Measurements from ENCODE around the gene CYBC1.

Gene CYBC1

DNA sequence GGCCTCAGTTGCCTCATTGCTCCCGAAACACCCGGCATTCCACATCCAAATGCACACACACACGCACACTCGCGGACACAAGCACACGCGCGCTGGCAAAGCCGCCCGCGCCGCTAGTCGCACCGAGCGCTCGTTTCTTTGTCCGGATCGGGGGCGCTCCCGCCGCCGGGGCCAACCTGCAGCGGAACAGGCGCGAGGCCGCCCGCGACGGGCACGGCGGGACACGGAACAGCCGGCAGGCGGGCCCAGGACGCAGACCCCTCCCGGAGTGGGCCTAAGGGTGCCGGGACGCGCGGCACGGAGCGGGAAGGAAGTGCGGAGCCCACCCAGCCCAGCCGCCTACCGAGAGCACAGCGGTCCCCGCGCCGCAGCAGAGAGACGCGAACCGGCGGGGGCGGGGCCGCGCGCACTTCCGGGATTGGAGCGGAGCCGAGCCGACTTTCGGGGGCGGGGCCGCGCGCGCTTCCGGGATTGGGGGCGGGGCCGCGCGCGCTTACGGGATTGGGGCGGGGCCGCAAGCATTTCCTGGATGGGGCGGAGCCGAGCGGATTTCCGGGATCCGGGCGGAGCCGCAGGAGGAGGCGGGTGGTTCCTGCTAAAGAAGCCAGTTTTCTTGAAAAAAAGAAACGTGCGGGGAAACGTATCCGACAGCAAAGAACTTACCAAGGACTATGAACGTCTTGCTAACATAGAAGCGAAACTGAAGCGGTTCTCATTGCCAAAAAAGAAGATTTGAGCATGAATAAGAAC is at the start of gene CYBC1:
Gene CYBC1, minus strand, starts transcription at position 396 of the 750 bp plus-strand sequence. CDS start 1,498 bp downstream, outside the sequence.
- TF ChIP-seq ZFX (IDR thresholded peaks at IDR 0.05; ENCODE audit: borderline replicate concordance) (no peak), CTCF (IDR thresholded peaks at IDR 0.05) (no peak)
- peak within 1 kb of the TSS; percentile 82 for H3K27ac ChIP-seq

DNA sequence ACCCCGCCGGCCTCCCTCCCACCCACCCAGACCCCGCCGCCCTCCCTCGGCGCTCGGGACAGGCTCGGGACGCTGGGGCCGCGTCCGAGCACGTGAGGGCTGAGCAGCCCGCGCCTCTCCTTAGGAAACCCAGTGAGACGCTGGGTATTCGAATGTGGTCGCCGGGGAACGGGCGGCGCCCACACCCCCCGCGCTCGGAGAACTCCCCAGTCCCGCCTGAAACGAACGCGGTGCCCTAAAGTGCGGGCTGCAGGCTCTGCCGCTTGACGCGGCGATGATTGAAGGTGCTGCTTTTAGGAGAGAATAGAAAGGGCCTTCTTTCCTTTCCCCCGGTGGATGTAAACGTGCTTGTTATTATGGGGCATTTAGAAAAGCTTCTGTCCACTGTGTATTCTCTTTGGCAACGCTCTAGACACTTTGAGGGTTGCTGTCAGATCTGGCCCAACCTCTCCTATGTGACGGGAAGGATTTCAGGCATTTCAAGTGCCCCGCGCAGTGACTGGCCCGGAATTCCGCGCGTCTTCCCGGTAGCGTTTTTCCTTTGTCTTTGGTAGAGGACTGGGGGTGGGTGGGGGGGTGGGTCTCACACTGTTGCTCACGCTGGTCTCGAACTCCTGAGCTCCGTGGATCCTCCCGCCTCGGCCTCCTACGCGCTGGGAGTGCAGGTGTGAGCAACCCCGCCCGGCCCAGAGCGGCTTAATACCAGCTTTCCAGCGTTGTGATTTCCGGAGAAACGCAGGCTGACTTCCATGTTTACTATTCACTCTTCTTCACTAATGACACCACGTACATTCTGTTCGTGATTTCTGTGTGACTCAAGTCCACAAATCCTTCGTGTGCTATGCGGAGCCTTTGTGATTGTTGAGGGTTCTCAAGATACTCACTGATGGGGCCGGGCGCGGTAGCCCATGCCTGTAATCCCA is 47.2 kb upstream of the CYBC1 start:
- H3K27ac ChIP-seq = peak overlapping the region; percentile 92
- TF ChIP-seq ZFX (IDR thresholded peaks at IDR 0.05; ENCODE audit: borderline replicate concordance) (no peak), CTCF (IDR thresholded peaks at IDR 0.05) (no peak)

- TF ChIP-seq ZFX (IDR thresholded peaks at IDR 0.05; ENCODE audit: borderline replicate concordance) = no peak
- no peak for TF ChIP-seq CTCF (IDR thresholded peaks at IDR 0.05)
- peak overlapping the region; percentile 92 for H3K27ac ChIP-seq
These were observed 46.2 kb upstream of the CYBC1 start for GRCh38 chr17:82496529-82497434.

GRCh38 chr17:82495844-82496528 is 45.4 kb upstream of the CYBC1 start:
- TF ChIP-seq CTCF (IDR thresholded peaks at IDR 0.05) = no peak
- TF ChIP-seq ZFX (IDR thresholded peaks at IDR 0.05; ENCODE audit: borderline replicate concordance) = no peak
- H3K27ac ChIP-seq = peak overlapping the region; percentile 92

- TF ChIP-seq ZFX (IDR thresholded peaks at IDR 0.05; ENCODE audit: borderline replicate concordance) = no peak
- peak; percentile 87 for TF ChIP-seq CTCF (IDR thresholded peaks at IDR 0.05)
- peak overlapping the region; percentile 92 for H3K27ac ChIP-seq
These were observed 43.9 kb upstream of the CYBC1 start for GRCh38 chr17:82494236-82495055.
